Prostate gland (tissue), 2 donors: ENCODE data around the gene BRD7. TPM values are rescaled to one million over a fixed set of nuclear protein-coding genes. Genes with fewer than 3 reads are reported as not detected.

Experiments
- DNase-seq: peaks from one replicate; pipeline ENCODE4 v3.0.0-alpha.2; 2019; ENCODE audit warnings: low spot score
- H3K27ac ChIP-seq, 2 donors: fragments of 200-600 bp; sonication (generic); 2 replicates each; pipeline ENCODE4 v1.5.1; 2017 to 2019
- H3K27me3 ChIP-seq: fragments of 200-600 bp; sonication (generic); replicated peaks from 2 replicates; pipeline ENCODE4 v1.5.1; 2019; ENCODE audit not compliant: insufficient read depth
- H3K36me3 ChIP-seq, 2 donors: fragments of 200-600 bp; sonication (generic); 1 replicate in 1 of 2; 2 replicates in 1 of 2; pipeline versions ENCODE4 v1.5.1 to v1.8.1; 2017 to 2019
- H3K4me1 ChIP-seq: fragments of 200-600 bp; sonication (generic); replicated peaks from 2 replicates; pipeline ENCODE4 v1.5.1; 2019
- H3K4me3 ChIP-seq, 2 donors: fragments of 200-600 bp; sonication (generic); 2 replicates each; pipeline ENCODE4 v1.5.1; 2017 to 2019
- H3K9me3 ChIP-seq: fragments of 200-600 bp; sonication (generic); 2 replicates; pipeline ENCODE4 v1.5.1; 2017
- CTCF ChIP-seq, 4 experiments: fragments of 200-600 bp in 2 of 4; fragments of 450-650 bp in 2 of 4; sonication (generic) in 2 of 4; IDR thresholded peaks; 1 replicate in 3 of 4; 2 replicates in 1 of 4; pipeline ENCODE4 v1.5.1; 2016 to 2019; ENCODE audit warnings: antibody characterized with exemption in 4 of 4, mild to moderate bottlenecking in 2 of 4, moderate library complexity in 2 of 4
- POLR2A ChIP-seq: fragments of 450-650 bp; IDR thresholded peaks from one replicate; pipeline ENCODE4 v1.6.1; 2016; ENCODE audit warnings: antibody characterized with exemption, mild to moderate bottlenecking
- POLR2AphosphoS5 ChIP-seq: sonication (generic); formaldehyde crosslinking; IDR thresholded peaks from one replicate; pipeline ENCODE4 v1.6.1; 2017; ENCODE audit warnings: antibody characterized with exemption
- WGBS: methylation state at CpG from one replicate; pipeline ENCODE4 v1.1.5; 2018; 5-methylcytosine and 5-hydroxymethylcytosine counted together
- intact Hi-C: fragments of 100-400 bp; cut with DNase I; formaldehyde crosslinking; loops from one replicate; pipeline ENCODE4 v1.14.2; 2022
- total RNA-seq, 2 donors: library from RNA; depleted of rRNA; stranded (reverse); fragments of >200 nt; gene quantifications; one replicate each; pipeline ENCODE4 v1.1.0, GENCODE V29; 2016

Gene BRD7
- total RNA-seq, 2 donors from 2014 or later, result 38.7 to 66.0 TPM

GRCh38 chr16:50292566-50292948 lies 76.2 kb downstream of the BRD7 start:
- no peak for TF ChIP-seq CTCF (IDR thresholded peaks at IDR 0.05)
- TF ChIP-seq POLR2A, result no peak
- no peak for TF ChIP-seq POLR2AphosphoS5
- H3K4me3 ChIP-seq, result no peak overlapping the region
- H3K4me1 ChIP-seq, result no peaks in the 10 kb centered on the region
- H3K27ac ChIP-seq, result no peak overlapping the region
- 97% methylated on average over 12 of the region's 12 CpGs for WGBS
- intact Hi-C loops, result no loop called here
- no peak for DNase-seq
- H3K9me3 ChIP-seq, result no peaks in the 10 kb centered on the region
- H3K36me3 ChIP-seq, result no peaks in the 10 kb centered on the region
- H3K27me3 ChIP-seq, result no peaks in the 10 kb centered on the region

GRCh38 chr16:50291719-50292565 lies 76.8 kb downstream of the BRD7 start:
- no peak for DNase-seq
- H3K36me3 ChIP-seq, result no peaks in the 10 kb centered on the region
- no peaks in the 10 kb centered on the region for H3K27me3 ChIP-seq
- 88% methylated on average over 26 of the region's 26 CpGs for WGBS
- no peak overlapping the region for H3K4me3 ChIP-seq
- H3K4me1 ChIP-seq, result no peaks in the 10 kb centered on the region
- TF ChIP-seq POLR2AphosphoS5 (no peak), CTCF (IDR thresholded peaks at IDR 0.05) (no peak), POLR2A (no peak)
- H3K9me3 ChIP-seq, result no peaks in the 10 kb centered on the region
- no peak overlapping the region for H3K27ac ChIP-seq
- intact Hi-C loops, result no loop called here

- no peak overlapping the region for H3K27ac ChIP-seq
- no peaks in the 10 kb centered on the region for H3K4me1 ChIP-seq
- no peaks in the 10 kb centered on the region for H3K36me3 ChIP-seq
- H3K4me3 ChIP-seq, result no peak overlapping the region
- DNase-seq, result no peak
- TF ChIP-seq POLR2AphosphoS5 (no peak), POLR2A (no peak), CTCF (IDR thresholded peaks at IDR 0.05) (no peak)
- no peaks in the 10 kb centered on the region for H3K9me3 ChIP-seq
- WGBS, result 97% methylated on average over 5 of the region's 6 CpGs
- no peaks in the 10 kb centered on the region for H3K27me3 ChIP-seq
- intact Hi-C loops, result no loop called here
Observed at GRCh38 chr16:50290856-50291255, 77.9 kb downstream of the BRD7 start.

GRCh38 chr16:50289950-50290764 lies 78.6 kb downstream of the BRD7 start:
- H3K27me3 ChIP-seq, result no peaks in the 10 kb centered on the region
- TF ChIP-seq POLR2AphosphoS5 (no peak), POLR2A (no peak), CTCF (IDR thresholded peaks at IDR 0.05) (no peak)
- no peaks in the 10 kb centered on the region for H3K4me1 ChIP-seq
- no peak overlapping the region for H3K4me3 ChIP-seq
- 87% methylated on average over 30 of the region's 30 CpGs for WGBS
- no peaks in the 10 kb centered on the region for H3K9me3 ChIP-seq
- intact Hi-C loops, result no loop called here
- no peaks in the 10 kb centered on the region for H3K36me3 ChIP-seq
- no peak overlapping the region for H3K27ac ChIP-seq
- DNase-seq, result no peak
